Activated naive CD4-positive, alpha-beta T cell (primary cell): Measurements from ENCODE around the gene NELFA.

Experiments used
- DNase-seq, 4 experiments: peaks; one replicate each; lab custom pipeline; 2025; lab: John Stamatoyannopoulos, UW

NELFA gene

DNA sequence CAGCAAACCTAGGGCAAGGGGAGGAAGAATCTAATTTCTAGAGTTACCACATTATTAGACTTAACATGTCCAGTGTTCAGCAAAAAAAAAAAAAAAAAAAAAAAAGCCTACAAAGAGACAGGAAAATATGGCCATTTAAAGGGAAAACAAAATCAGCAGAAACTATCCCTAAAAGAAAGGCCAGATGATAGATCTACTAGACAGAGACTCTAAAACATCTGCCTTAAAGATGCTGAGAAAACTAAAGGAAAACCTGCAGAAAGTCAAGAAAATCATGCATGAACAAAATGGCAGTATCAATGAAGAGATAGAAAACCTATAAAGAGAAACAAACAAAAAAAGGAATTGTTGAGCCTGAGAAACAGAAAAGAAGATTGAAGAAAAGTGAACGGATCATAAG is 43.8 kb downstream of the NELFA start:
- no peak for DNase-seq

DNA sequence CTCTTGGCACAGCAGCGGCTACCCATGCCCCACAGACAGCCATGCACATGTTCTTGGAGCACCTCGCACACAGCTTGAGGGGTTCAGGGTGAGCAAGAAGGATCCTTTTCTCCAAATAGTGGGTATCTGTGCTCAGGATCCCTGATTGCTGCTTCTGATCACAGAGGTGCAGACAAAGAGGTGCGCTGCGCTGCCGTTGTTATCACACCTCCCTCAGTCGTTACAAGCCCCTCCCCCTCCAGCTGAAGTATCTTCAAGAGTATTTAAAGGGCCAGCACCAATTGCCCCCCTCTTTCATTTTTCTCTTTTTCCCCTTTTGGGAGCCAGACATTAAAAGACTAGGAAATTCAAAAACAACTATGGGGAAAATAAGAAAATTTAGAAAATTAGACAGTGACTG is 44.3 kb downstream of the NELFA start:
- DNase-seq: no peak

GRCh38 chr4:1962980-1963379 is 45.8 kb downstream of the NELFA start:
- no peak for DNase-seq

DNA sequence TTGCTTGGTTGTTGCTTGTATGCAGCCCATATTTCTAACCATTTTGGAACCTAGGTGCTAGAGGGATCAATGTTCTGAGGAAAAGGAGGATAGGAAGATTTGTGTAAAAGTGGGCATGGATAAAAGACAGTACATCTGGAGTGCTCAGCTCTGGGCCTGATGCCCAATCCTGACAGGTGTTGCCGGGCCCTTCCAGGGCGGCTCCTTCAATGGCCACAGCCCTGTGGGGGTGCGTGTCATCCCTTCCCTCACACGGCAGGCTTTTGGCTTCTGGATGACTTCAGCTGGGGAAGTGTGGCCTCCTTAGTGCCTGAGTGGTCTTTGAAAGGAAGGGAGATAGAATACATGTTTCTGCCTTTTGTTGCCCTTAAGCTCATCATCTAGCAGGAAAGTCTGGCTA is 47.2 kb downstream of the NELFA start:
- no peak for DNase-seq

DNA sequence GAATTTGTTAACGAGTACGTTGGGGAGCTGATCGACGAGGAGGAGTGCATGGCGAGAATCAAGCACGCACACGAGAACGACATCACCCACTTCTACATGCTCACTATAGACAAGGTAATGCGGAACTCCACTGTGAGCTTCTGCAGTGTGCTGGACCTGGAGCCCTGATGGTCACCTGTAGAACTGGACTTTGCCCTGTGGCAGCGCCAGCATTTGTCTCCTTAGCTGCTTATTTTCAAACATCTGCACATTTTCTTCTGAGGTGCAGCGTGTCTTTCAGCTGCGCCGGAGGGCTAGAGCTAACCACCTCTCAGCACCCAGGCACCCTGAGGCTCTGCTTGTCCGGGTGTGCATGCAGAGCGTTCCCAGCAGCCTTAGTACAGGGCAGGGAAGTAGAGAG is 47.7 kb downstream of the NELFA start:
- DNase-seq: no peak

DNA sequence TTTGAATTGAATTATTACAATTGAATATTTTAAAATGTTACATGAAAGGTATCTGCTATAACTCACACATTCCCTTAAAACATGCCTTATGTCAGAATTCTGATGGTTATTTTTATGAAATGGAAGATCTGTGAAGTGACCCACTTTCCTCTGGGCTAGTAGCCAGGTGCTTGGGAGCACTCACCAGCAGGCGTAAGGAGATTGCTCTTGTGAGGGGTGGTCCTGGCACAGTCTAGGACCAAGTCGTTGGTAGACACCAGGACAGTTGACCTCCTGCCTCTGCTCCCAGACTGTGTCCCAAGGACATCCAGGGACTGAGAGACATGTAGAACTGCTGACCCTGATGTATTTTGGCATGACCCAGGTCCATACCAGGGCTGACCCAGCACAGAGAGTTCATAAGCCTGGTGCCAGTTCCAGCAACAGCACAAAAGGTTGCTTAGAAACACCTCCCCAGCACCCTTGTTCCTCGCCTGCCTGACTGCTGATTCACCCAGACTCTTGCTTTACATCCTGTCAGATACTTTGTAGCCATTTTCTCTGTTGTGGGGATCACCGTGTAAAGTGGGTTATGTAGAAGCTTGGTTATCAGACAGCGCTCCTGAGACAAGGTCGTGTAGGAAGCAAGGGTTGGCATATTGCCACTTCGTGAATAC is 48.5 kb downstream of the NELFA start:
- no peak for DNase-seq

DNA sequence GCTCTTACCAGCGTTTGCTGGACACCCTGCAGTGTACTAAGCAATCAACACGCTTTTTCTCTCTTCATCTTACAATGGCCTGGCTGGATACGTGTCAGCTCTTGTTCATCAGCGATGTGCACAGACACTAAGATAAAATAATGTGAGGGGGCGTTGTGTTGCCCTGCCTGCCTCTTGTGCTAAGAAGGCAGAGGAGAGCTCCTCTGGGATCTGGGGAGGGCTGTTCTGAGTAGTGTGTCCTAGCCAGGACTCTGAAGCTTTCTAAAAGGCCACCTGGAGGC is 49.7 kb downstream of the NELFA start:
- no peak for DNase-seq

DNA sequence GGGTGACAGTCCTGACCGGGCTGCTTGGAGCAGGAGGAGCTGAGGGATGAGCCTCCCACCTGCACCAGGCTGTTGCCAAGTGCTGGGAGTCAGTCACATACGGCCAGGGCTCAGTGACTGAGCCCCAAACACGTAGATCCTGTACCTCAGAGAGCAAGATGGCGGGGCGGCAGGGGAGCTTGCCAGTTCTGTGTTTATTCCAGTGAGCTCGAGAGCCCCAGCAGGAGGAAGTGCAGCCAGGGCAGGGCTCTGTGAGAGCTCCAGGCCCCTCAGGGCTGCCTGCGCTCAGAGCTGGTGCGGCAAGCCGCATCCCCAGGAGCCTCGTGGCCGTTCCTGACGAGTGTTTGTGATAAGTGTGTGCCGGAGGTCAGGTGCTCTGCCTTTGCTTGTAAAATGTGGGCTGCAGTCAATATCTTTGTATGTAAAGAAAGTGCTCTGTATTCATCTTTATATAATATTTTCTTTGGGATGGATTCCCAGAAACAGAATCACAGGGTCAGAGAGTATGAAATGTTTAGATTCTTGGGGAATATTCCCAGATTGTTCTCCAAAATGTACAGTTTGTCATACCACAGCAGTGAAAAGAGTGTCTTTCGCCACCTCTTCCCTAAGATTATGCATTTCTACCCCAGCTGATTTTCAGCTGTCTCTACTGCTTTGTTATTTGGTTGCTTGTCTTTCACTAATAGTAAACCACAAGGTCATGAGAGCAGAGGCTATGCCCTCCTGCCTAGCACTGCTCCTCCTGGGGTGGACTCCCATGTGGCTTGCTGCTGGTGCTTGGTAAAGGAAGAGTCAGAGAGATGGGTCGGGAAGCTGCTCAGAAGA is 50.3 kb downstream of the NELFA start:
- DNase-seq: no peak

DNA sequence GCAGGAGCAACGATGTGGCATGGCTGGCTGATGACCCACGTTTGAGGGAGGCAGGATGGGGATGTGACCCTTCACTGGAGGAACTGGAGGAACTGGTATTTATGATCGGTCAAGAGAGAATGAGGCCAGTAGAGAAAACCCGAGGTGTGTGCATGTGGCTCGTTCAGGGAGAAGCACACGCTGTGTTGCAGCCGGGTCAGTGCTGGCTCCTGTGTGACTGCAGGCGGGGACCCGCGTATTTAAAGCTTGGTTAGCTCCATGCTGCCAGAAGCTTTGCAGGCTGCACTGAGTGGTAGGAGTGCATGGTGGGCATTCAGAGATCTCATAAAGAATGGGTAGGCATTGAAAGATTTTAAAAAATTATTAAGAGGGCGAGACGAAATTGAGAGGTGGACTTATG is 52.1 kb downstream of the NELFA start:
- DNase-seq: no peak

DNA sequence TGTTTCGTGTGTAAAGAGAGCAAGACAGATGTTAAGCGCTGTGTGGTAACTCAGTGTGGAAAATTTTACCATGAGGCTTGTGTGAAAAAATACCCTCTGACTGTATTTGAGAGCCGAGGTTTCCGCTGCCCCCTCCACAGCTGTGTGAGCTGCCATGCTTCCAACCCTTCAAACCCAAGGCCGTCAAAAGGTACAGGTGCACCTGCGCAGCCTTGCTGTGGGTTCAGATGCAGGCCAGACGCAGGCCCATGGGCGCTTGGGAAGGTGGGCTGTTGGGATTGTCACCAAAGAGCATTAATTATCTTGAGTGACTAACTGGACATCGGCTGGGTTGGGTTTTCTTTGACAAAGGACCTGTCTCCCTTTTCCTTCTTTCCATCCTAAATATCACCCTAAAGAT is 55.4 kb downstream of the NELFA start:
- DNase-seq: no peak

DNA sequence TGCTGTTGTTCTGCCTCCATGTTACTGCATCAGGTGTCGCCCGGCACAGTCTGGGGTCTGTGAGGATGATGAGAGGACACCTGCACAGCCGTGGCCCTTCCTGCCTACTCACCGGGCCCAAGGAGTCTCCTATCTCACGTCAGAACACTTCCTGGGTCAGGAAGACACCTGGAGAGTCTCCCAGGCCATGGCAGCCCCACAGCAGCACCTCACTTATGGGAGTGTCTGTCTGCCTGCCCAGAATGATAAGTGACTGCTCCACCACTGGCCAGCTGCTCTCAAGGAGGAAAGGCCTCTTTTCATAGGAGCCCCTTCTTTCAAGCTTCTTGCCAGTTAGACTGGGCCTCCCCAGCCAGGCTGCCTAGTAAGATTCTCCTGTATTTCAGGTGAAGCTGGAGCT is 56.1 kb downstream of the NELFA start:
- no peak for DNase-seq

DNA sequence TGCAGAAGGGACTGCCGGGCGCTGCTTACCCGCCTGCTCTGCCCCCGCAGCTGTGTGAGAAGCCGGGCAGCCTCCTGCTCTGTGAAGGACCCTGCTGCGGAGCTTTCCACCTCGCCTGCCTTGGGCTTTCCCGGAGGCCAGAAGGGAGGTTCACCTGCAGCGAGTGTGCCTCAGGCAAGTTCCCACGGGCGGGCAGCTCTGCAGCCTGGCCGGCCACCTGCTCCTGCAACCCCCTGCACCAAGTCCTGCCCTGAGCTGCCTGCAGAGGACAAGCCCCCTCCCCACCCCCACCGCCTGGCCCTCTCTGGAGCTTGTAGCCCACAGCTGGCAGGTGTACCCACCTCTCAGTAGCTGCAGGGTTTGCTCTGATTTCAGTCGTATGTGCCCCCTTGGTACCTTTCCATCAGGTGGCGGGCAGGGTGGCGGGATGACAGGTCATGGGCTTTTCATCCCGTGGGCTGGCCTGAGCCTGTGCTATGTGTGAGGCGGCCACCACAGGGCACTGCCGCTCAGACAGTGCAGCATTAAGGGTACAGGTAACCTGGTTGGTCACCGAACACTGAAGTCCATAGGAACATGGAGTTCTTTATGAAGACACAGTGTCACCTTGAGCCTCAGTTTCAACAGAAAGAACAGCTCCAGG is 56.6 kb downstream of the NELFA start:
- DNase-seq: no peak

DNA sequence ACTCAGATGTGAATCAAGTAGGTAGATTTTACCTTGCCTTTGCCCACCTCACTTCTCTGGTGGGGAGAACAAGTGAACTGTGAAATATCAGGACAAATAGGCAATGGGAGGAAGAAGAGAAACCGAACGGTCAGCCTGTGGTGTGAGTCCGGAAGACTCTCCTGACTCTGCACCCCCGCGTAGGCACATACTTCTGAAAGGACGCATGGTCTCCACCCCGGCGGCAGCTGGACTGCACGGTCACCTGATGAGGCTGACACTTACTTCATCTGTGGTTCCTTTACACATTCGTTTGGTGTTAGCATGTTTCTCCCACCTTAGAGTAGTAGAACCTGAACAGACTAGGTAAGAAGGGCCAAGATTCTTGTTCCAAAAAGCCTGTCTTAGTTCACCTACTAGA is 58.4 kb downstream of the NELFA start:
- DNase-seq: no peak

- DNase-seq: no peak
Observed at GRCh38 chr4:1948892-1949436, 59.8 kb downstream of the NELFA start.

DNA sequence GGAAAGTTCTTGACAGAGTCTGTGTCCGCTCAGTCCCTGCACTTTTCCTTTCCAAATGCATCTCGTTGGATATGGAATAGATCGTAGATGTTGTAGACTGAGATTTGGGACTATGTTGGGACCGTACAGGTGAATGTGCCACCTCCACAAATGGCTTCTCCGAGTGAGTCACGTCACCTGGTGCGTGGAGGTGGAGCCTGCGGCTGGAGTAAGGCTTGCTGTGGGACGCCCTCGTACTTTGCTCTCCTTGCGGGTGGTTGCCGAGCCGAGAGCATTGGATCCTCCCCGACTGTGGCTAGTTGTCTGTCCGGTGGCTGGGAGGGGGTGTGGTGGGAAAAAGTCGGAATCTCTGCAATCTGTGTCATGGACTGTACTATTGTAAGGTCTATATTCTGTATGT is 60.5 kb downstream of the NELFA start:
- DNase-seq: no peak

- DNase-seq: no peak
Observed at GRCh38 chr4:1945912-1946311, 62.9 kb downstream of the NELFA start.

DNA sequence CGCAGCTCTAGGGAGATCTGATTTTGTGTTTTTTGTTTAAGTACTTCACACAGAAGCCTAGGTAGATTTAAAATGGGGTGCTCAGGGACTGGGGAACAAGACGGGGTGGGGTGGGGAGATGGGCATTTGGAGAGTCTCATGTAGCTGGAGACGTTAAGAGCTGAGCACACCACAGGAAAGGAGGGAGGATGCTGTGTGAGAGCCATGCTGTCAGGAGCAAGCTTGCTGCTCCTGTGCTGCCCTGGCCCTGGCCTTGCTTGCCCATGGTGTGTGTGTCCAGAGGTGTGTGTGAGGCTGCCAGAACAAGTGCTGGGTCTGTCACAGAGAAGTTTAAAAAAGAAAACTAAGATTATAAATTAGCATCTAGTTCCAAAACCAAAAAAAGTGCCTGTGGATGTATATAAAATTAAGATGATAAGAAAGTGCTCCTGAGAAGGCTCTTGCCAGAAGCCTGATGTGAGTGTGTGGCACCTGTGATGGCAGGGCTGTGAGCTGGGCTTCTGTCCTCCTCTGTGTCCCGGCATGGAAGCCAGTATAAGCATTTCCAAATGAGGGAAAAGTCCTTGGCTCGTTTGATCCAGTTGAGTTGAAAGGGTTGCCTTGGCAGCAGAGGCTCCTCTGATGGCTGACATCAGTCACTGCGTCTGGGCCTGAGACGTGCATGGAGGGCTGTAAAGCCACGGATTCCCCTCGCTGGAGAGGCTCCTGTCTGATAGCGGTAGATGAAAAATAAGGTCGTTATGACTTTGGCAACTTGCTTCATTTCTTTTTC is 63.5 kb downstream of the NELFA start:
- no peak for DNase-seq

DNA sequence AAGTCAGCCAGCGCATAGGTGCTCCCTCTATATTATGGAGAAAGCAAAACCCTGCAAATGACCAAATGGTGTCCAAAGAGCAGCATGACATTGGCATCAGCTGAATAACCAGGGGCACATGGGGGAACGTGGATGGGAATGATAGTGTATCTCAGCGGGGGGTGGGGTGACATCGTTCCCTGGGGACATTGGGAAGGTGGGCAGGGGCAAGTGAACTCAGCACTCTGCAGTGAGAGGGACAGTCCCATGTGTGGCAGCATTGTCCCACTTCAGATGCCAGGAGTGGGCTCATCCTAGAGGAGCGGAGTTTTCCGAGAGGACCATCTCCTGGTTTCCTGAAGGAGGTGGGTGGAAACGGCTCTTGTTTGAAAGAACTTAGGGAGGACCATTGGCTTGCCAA is 64.8 kb downstream of the NELFA start:
- no peak for DNase-seq

GRCh38 chr4:1940566-1940965 is 68.2 kb downstream of the NELFA start:
- no peak for DNase-seq

DNA sequence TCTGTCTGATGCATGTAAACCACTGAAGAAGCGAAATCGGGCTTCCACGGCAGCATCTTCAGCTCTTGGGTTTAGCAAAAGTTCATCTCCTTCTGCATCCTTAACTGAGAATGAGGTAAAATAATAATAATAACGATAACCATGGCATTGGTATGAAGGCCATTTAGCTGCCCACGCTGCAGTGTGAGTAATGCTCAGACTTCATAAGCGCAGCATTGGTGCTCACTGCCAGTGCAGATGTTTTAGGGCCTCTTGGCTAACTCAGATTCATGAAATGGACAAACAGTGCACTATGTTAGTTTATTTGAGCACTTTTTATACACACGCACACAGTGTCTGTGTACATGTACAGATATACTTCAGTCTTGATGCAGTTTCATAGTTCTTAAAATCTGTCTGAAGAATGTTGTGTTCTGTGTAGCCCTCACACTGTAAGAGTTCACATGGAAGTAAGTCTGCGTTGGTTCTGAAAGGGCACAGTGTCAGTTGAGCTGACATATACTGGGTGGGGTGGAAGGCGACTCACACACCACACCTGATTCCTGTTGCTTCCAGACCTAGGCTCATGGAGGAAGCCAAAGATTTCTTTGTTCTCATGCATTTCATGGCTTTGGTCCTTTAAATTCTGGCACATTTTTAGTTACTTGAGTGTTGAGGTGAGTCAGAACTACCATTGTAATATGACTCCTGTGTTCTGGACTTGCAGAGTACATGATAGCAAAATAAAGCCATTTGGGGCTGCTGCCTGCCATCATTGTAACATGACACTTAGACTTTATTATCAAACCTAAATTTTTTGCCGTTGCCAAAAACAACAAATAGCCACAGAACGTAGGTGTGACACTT is 68.9 kb downstream of the NELFA start:
- DNase-seq: no peak

GRCh38 chr4:1938027-1938426 is 70.7 kb downstream of the NELFA start:
- DNase-seq: no peak

GRCh38 chr4:1937550-1937949 is 71.2 kb downstream of the NELFA start:
- no peak for DNase-seq
